Fibroblast of skin of abdomen (primary cell): Measurements from ENCODE around the gene YY2.

Experiments
- DNase-seq: peaks from one replicate; pipeline ENCODE4 v3.0.0-alpha.2; 2013

Gene YY2

DNA sequence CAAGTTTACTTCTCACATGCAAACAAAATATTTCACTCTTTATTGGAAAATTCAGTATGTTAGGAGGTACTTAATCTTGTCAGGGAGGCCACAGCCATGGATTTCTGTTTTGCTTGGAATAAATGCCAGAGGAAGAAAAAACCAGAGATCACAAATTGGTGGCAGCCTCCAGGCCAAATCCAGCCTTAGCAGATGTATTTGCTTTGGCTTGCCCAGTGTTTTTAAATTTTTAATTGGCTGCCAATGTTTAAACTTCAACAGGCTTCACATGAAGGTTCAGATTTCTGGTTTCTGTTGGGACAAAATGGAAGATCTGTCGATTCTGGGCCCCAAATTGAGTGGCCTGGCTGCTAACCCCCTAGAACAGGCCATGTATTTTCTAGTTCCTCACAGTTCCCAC lies 19.2 kb downstream of the YY2 start:
- DNase-seq, result no peak

DNA sequence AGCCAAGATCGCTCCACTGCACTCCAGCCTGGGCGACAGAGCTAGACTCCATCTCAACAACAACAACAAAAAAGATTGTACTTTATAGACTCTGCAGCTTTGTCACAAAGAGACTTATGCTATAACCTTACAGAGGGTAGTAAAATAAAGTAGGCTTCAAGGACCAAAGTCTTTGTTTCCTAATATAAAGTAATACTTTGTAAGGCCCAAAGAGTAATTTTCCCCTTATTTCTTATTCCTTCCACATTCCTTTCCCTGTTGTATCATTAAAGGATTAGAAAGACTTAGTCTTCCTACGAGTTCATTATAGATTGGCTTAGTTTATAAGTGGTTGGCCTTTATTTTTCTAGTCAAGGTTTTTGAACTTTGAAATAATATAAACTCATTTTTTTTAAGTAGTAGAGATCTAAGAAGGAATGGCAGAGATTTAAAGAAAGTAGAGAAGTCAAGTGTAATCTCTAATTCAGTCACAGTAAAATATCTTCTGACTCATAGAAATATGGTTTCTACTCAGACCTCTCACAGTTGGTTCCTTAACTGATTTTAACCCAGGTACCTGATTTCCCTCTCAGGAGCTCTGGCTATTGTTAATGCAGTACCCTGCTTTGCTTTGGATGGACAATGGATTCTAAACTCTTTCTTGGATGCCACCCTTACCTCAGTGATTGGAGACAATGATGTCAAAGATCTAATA lies 26.2 kb downstream of the YY2 start:
- DNase-seq, result no peak

DNA sequence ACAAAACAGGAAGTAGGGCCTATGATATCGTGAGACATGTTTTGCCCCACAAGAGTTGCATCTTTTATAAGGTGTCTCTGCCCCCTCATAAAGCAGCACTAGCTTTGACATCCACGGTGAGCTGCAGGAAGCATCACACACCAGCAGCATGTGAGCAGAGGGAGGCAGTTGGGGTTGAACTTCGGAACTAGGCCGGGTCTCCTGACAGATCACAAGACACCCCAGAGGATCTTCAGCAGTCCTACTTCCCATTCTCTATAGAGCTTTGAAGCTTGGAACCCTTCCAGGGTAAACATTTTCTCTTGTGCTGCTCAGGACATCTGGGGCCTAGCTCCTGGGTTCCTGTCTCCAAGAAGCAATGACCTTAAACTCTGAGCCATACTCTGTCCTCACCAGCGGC lies 27.5 kb downstream of the YY2 start:
- no peak for DNase-seq

DNA sequence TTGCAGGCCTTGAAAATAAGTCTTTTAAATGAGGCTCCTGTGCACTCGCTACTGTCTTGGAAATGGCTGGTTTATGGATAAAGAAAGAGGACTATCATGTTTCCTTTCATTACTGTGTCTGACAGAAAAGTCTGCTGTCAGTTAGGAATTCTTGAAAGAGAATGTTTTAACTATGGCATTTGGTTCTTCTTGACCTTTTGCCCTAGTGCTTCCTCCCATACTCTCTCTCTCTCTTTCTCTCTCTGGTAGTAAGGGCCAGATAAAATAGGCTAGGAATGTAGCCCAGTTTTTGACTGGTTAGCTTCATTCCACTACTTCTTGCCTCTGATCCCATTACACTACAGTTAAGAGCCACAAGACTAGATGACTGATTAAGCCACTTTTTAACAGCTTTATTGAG lies 29.8 kb downstream of the YY2 start:
- DNase-seq, result peak; percentile 47

DNA sequence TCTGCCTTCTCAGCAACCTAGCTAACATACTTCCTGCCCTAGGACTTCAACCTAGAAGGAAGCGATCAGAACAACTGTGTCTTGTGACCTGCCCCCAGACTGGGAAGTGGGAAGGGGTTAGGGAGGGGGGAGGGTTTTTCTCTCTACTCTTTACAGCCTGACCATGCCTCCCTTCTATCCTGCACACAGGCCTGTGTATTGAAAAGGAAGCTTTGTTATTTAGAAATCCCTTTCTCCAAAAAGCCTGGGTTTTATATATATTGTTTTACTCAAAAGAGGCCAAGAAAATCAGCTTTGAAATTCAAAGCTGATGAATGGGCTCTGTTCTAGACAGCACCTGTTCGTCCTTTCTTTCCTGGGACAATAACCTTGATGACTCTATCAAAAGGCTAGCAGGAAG lies 49.5 kb downstream of the YY2 start:
- DNase-seq, result no peak

DNA sequence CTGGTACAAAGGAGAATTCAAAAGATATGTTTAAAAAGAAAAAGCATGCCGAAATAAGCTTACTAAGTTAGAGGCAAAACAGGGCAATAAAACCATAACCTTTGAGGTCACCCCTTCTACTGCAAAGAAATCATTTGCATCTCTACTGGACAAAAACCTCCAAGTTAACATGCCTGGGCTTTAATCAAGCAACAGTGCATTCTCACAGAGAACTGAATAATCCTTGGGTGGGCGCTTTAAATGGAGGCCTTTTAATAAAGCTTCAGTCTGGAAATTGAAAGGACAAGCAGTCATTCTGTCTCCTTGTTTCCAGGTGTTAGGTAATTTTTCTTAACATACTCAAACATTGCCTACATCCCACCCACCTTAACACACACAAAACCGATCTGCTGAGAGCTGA lies 50.2 kb downstream of the YY2 start:
- no peak for DNase-seq

DNA sequence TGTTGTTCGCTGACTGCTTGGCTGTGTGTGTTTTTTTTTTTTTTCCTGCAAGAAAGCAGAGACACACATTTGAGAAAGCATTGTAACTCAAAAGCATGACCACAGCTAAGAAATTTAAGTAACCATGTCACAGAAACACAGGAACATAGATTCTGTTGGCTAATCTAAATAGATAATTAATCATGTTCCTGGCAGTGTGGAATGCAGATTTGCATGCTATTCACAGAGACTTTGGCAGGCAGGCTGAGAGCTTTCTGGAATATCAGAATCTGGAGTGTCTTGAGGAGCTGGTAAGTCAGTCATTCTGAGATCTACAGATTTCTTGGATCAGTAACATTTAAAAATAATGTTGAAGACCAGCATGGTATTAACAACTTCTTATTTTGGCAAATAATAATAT lies 51.5 kb downstream of the YY2 start:
- peak; percentile 70 for DNase-seq
